BJ (cell line): ENCODE data around the gene WDR31. TPM values are rescaled to one million over a fixed set of nuclear protein-coding genes. Genes with fewer than 3 reads are reported as not detected.

Source experiments
- CTCF ChIA-PET: fragments of 350-600 bp; formaldehyde crosslinking; extraction: SDS; loops from one replicate; lab custom pipeline; 2021; ENCODE audit warnings: antibody characterized with exemption, inconsistent platforms; lab: Yijun Ruan, JAX
- POLR2A ChIA-PET: fragments of 300-600 bp; sonication (Branson Sonifier 250); formaldehyde crosslinking; extraction: SDS; loops from one replicate; lab custom pipeline; 2021; ENCODE audit warnings: antibody characterized with exemption; lab: Charles Lee
- DNase-seq: peaks from one replicate; pipeline ENCODE4 v3.0.0-alpha.2; 2011; ENCODE audit warnings: low read depth
- H3K27me3 ChIP-seq: 2 replicates; pipeline ENCODE4 v1.6.0; 2011; ENCODE audit warnings: low read length; ENCODE audit not compliant: control insufficient read depth, insufficient read depth
- H3K36me3 ChIP-seq: 2 replicates; pipeline ENCODE4 v1.5.1; 2011; ENCODE audit warnings: low read length; ENCODE audit not compliant: control insufficient read depth, insufficient read depth
- H3K4me3 ChIP-seq: 2 replicates; pipeline ENCODE4 v1.5.1; 2011; ENCODE audit warnings: low read depth, mild to moderate bottlenecking, control low read depth, low read length
- CTCF ChIP-seq: IDR thresholded peaks from 2 replicates; pipeline ENCODE4 v1.5.1; 2011; ENCODE audit warnings: low read depth, mild to moderate bottlenecking, control low read depth, inconsistent platforms, low read length, moderate library complexity; ENCODE audit not compliant: insufficient read depth
- polyA plus RNA-seq: library from polyadenylated mRNA; depleted of rRNA; stranded (reverse); fragments of >200 nt; gene quantifications from 2 replicates; pipeline ENCODE4 v1.2.3, GENCODE V29; 2011

The WDR31 gene
- polyA plus RNA-seq, 1 experiment, result 1.6 TPM

- POLR2A ChIA-PET, result no interaction called here
- DNase-seq, result no peak
- CTCF ChIA-PET, result interaction anchor here (0.6 to 1.4 kb wide), 2 partner anchors 9 to 16 kb away, joined by 3 to 5 read pairs; no protein-coding TSS in a partner anchor
- TF ChIP-seq CTCF, result no peak
- no peaks in the 10 kb centered on the region for H3K36me3 ChIP-seq
- no peak overlapping the region for H3K4me3 ChIP-seq
- peaks cover 20% of the 10 kb centered on the region for H3K27me3 ChIP-seq
These were observed 16.7 kb upstream of the WDR31 start for GRCh38 chr9:113356686-113357292.

- Histone ChIP-seq H3K36me3 (no peaks in the 10 kb centered on the region), H3K27me3 (peaks cover 32% of the 10 kb centered on the region), H3K4me3 (no peak overlapping the region)
- DNase-seq, result no peak
- POLR2A ChIA-PET, result no interaction called here
- peak; percentile 14; the same call in 1 of the 2 replicates for TF ChIP-seq CTCF
- CTCF ChIA-PET, result interaction anchor here (0.5 to 0.8 kb wide), 3 partner anchors 11 to 1810 kb away, joined by 3 to 5 read pairs (median 4); no protein-coding TSS in a partner anchor
These were observed 15.0 kb upstream of the WDR31 start for GRCh38 chr9:113355040-113355596.

GRCh38 chr9:113352411-113352810 is 12.3 kb upstream of the WDR31 start:
- Histone ChIP-seq H3K27me3 (peaks cover 41% of the 10 kb centered on the region), H3K36me3 (no peaks in the 10 kb centered on the region), H3K4me3 (no peak overlapping the region)
- ChIA-PET POLR2A (no interaction called here), CTCF (interaction anchor here (0.6 kb wide), 1 partner anchor 16 kb away, joined by 3 read pairs; no protein-coding TSS in a partner anchor)
- DNase-seq, result no peak
- TF ChIP-seq CTCF, result no peak

GRCh38 chr9:113352006-113352405 is 11.9 kb upstream of the WDR31 start:
- CTCF ChIA-PET, result no interaction called here
- Histone ChIP-seq H3K36me3 (no peaks in the 10 kb centered on the region), H3K4me3 (no peak overlapping the region), H3K27me3 (peaks cover 41% of the 10 kb centered on the region)
- POLR2A ChIA-PET, result no interaction called here
- DNase-seq, result no peak
- no peak for TF ChIP-seq CTCF

- Histone ChIP-seq H3K4me3 (no peak overlapping the region), H3K27me3 (peaks cover 37% of the 10 kb centered on the region), H3K36me3 (no peaks in the 10 kb centered on the region)
- CTCF ChIA-PET, result interaction anchor here (0.8 to 4.4 kb wide), 4 partner anchors 10 to 50 kb away, joined by 3 to 16 read pairs (median 4); partner anchors contain the start of gene ALAD
- no peak for TF ChIP-seq CTCF
- POLR2A ChIA-PET, result no interaction called here
- no peak for DNase-seq
These were observed 10.9 kb upstream of the WDR31 start for GRCh38 chr9:113350937-113351336.
